ENCODE measurements around the gene KAZN. TPM values are rescaled to one million over a fixed set of nuclear protein-coding genes. Genes with fewer than 3 reads are reported as not detected.
"Not testable (repeated sequence)": the region's sequence is repeated elsewhere in the genome, so short reads cannot be mapped to it uniquely, and the experiment has no call there.

Gene KAZN
- polyA plus RNA-seq, 2 donors, result 29.3 to 32.0 TPM

DNA sequence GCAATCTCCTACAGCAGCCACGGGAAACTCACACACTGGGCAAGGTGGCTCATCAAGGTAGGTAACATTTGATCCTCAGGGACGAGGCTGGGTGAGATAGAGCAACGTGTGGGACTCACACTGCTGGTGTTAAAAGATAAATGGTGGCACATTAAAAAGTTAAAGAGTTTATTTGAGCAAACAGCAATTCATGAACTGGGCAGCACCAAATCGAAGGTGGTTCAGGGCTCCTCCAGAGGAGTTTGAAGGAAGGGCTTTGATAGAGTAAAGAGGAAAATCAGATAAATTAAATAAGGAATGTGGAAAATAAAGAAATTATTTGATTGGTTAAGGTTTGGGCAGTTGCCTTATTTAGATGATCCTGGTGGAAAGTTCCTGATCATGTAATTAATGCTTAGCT lies 531.5 kb downstream of the KAZN start:
- H3K9me3 ChIP-seq (ENCODE audit: control insufficient read depth in 2 of 2, insufficient read depth in 1 of 2, low read depth in 1 of 2, low read length in 1 of 2), result peaks cover 0 to 2% of the 10 kb centered on the region in 2 donors
- WGBS, 2 donors, result 78 to 88% methylated on average over 4 of the region's 4 CpGs
- H3K4me3 ChIP-seq (ENCODE audit: low read depth in 1 of 2, low read length in 2 of 2), result no peak overlapping the region
- H3K27ac ChIP-seq (ENCODE audit: low read depth in 2 of 2, low read length in 1 of 2), result no peak overlapping the region
- no peaks in the 10 kb centered on the region for H3K27me3 ChIP-seq (ENCODE audit: control insufficient read depth in 1 of 2, insufficient read depth in 2 of 2, low read length in 2 of 2)
- peaks cover 0 to 5% of the 10 kb centered on the region in 2 donors for H3K4me1 ChIP-seq (ENCODE audit: control insufficient read depth in 2 of 2, insufficient read depth in 2 of 2, low read length in 1 of 2)
- H3K36me3 ChIP-seq (ENCODE audit: control insufficient read depth in 2 of 2, insufficient read depth in 2 of 2, low read length in 1 of 2), result no peaks in the 10 kb centered on the region

DNA sequence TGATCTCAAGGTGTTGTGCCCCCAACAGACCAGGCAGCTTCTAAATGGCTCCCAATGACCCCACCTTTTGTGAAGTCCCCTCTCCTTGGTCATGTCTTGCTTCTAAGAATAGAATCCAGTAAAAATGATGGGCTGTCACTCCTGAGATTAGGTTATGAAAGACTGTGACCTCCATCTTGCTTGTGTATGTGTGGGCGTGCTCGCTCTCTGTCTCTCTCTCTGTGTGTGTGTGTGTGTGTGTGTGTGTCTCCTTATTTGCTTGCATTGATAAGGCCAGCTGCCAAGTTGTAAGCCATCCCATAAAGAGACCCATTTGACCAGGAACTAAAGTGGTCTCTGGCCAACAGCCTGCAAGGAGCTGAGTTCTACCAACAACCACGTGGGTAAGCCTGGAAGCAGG lies 532.1 kb downstream of the KAZN start:
- no peaks in the 10 kb centered on the region for H3K36me3 ChIP-seq (ENCODE audit: control insufficient read depth in 2 of 2, insufficient read depth in 2 of 2, low read length in 1 of 2)
- WGBS, 2 donors, result 75 to 89% methylated on average over 3 of the region's 3 CpGs

DNA sequence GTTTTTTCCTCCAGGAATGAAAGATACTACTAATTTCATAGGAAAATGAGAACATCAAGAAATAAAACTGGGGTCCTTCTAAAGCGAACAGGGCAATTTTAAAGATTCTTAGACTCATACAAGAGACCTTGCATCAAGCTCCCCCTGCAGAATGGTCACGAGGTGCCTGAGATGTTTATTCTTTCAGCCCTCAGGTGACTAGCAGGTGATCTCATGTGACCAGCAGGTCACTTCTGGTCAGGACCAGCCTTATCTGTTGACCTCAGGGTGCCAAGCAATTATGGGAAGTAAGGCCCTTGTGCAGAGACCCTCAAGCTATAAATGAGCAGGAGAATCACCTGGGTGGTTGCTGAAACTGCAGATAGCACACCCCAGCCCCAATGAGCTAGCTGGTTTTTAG lies 534.5 kb downstream of the KAZN start:
- H3K4me1 ChIP-seq (ENCODE audit: control insufficient read depth in 2 of 2, insufficient read depth in 2 of 2, low read length in 1 of 2), result peaks cover 0 to 5% of the 10 kb centered on the region in 2 donors
- H3K27me3 ChIP-seq (ENCODE audit: control insufficient read depth in 1 of 2, insufficient read depth in 2 of 2, low read length in 2 of 2), result no peaks in the 10 kb centered on the region
- no peak overlapping the region for H3K4me3 ChIP-seq (ENCODE audit: low read depth in 1 of 2, low read length in 2 of 2)
- H3K27ac ChIP-seq (ENCODE audit: low read depth in 2 of 2, low read length in 1 of 2), result no peak overlapping the region
- H3K9me3 ChIP-seq (ENCODE audit: control insufficient read depth in 2 of 2, insufficient read depth in 1 of 2, low read depth in 1 of 2, low read length in 1 of 2), result peaks cover 0 to 2% of the 10 kb centered on the region in 2 donors
- 74 to 76% methylated on average over 2 of the region's 2 CpGs for WGBS, 2 donors
- H3K36me3 ChIP-seq (ENCODE audit: control insufficient read depth in 2 of 2, insufficient read depth in 2 of 2, low read length in 1 of 2), result no peaks in the 10 kb centered on the region

More for the DNA sequence above, 532.1 kb downstream of the KAZN start:
- no peak overlapping the region for H3K4me3 ChIP-seq (ENCODE audit: low read depth in 1 of 2, low read length in 2 of 2)
- H3K27ac ChIP-seq (ENCODE audit: low read depth in 2 of 2, low read length in 1 of 2), result no peak overlapping the region
- H3K4me1 ChIP-seq (ENCODE audit: control insufficient read depth in 2 of 2, insufficient read depth in 2 of 2, low read length in 1 of 2), result peaks cover 0 to 5% of the 10 kb centered on the region in 2 donors
- H3K9me3 ChIP-seq (ENCODE audit: control insufficient read depth in 2 of 2, insufficient read depth in 1 of 2, low read depth in 1 of 2, low read length in 1 of 2), result peaks cover 0 to 2% of the 10 kb centered on the region in 2 donors
- no peaks in the 10 kb centered on the region for H3K27me3 ChIP-seq (ENCODE audit: control insufficient read depth in 1 of 2, insufficient read depth in 2 of 2, low read length in 2 of 2)

DNA sequence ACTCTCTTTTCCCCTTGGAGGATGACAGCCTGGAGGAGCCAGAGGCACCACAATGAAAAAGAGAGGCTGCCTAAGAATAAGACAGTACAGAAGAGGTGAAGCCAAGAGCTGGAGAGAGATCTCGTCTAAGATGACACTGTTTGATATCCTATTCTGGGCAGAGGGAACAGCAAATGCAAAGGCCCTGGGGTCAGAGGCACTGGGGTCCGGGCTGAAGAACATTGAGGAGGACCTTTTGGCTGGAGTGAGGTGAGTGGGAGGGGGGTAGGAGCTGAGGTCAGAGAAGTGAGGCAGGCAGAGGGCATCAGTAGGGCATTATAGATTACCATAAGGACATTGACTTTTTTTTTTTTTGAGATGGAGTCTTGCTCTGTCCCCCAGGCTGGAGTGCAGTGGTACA lies 535.8 kb downstream of the KAZN start:
- WGBS, 2 donors, result 84 to 89% methylated on average over 2 of the region's 2 CpGs
- H3K9me3 ChIP-seq (ENCODE audit: control insufficient read depth in 2 of 2, insufficient read depth in 1 of 2, low read depth in 1 of 2, low read length in 1 of 2), result peaks cover 0 to 2% of the 10 kb centered on the region in 2 donors
- no peaks in the 10 kb centered on the region for H3K4me1 ChIP-seq (ENCODE audit: control insufficient read depth in 2 of 2, insufficient read depth in 2 of 2, low read length in 1 of 2)
- no peaks in the 10 kb centered on the region for H3K27me3 ChIP-seq (ENCODE audit: control insufficient read depth in 1 of 2, insufficient read depth in 2 of 2, low read length in 2 of 2)
- no peaks in the 10 kb centered on the region for H3K36me3 ChIP-seq (ENCODE audit: control insufficient read depth in 2 of 2, insufficient read depth in 2 of 2, low read length in 1 of 2)
- H3K4me3 ChIP-seq (ENCODE audit: low read depth in 1 of 2, low read length in 2 of 2), result no peak overlapping the region
- no peak overlapping the region for H3K27ac ChIP-seq (ENCODE audit: low read depth in 2 of 2, low read length in 1 of 2)

DNA sequence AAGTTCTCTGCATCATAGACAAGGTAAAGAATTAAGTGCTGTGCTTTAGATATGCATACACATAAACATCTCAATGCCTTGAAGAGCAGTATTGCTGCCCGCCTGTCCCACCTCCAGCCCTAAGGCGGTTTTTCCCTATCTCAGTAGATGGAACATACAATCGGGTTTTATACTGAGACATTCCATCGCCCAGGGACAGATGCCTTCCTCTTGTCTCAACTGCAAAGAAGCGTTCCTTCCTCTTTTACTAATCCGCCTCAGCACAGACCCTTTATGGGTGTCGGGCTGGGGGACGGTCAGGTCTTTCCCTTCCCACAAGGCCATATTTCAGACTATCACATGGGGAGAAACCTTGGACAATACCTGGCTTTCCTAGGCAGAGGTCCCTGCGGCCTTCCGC lies 537.1 kb downstream of the KAZN start:
- H3K27me3 ChIP-seq (ENCODE audit: control insufficient read depth in 1 of 2, insufficient read depth in 2 of 2, low read length in 2 of 2); H3K27ac ChIP-seq (ENCODE audit: low read depth in 2 of 2, low read length in 1 of 2); H3K4me1 ChIP-seq (ENCODE audit: control insufficient read depth in 2 of 2, insufficient read depth in 2 of 2, low read length in 1 of 2); H3K4me3 ChIP-seq (ENCODE audit: low read depth in 1 of 2, low read length in 2 of 2); H3K9me3 ChIP-seq (ENCODE audit: control insufficient read depth in 2 of 2, insufficient read depth in 1 of 2, low read depth in 1 of 2, low read length in 1 of 2); H3K36me3 ChIP-seq (ENCODE audit: control insufficient read depth in 2 of 2, insufficient read depth in 2 of 2, low read length in 1 of 2): not testable (repeated sequence)
- WGBS, 2 donors, result 74 to 85% methylated on average over 10 of the region's 10 CpGs

DNA sequence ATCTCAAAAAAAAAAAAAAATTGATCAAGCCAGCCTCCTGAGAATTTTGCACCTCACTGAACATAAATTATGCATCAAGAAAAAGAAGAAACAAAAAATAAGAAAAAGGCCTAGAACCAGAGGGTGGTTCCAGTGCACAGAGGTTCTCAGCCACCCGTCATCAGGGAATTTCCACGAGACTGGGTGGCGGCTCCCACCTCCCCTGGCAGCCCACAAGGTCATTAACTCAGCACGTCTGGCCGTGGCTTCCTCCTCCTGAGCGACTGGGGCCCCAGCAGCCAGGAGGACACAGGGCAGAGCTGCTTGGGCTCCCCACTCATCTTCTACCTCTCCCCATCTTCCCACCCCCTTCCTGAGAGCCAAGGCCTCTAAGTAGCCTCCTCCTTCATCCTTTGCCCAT lies 539.3 kb downstream of the KAZN start:
- no peaks in the 10 kb centered on the region for H3K9me3 ChIP-seq (ENCODE audit: control insufficient read depth in 2 of 2, insufficient read depth in 1 of 2, low read depth in 1 of 2, low read length in 1 of 2)
- no peaks in the 10 kb centered on the region for H3K27me3 ChIP-seq (ENCODE audit: control insufficient read depth in 1 of 2, insufficient read depth in 2 of 2, low read length in 2 of 2)
- 45 to 53% methylated on average over 5 to 6 of the region's 6 CpGs for WGBS, 2 donors
- no peaks in the 10 kb centered on the region for H3K36me3 ChIP-seq (ENCODE audit: control insufficient read depth in 2 of 2, insufficient read depth in 2 of 2, low read length in 1 of 2)
- H3K4me1 ChIP-seq (ENCODE audit: control insufficient read depth in 2 of 2, insufficient read depth in 2 of 2, low read length in 1 of 2), result peaks cover 0 to 5% of the 10 kb centered on the region in 2 donors
- H3K4me3 ChIP-seq (ENCODE audit: low read depth in 1 of 2, low read length in 2 of 2), result no peak overlapping the region
- no peak overlapping the region for H3K27ac ChIP-seq (ENCODE audit: low read depth in 2 of 2, low read length in 1 of 2)

DNA sequence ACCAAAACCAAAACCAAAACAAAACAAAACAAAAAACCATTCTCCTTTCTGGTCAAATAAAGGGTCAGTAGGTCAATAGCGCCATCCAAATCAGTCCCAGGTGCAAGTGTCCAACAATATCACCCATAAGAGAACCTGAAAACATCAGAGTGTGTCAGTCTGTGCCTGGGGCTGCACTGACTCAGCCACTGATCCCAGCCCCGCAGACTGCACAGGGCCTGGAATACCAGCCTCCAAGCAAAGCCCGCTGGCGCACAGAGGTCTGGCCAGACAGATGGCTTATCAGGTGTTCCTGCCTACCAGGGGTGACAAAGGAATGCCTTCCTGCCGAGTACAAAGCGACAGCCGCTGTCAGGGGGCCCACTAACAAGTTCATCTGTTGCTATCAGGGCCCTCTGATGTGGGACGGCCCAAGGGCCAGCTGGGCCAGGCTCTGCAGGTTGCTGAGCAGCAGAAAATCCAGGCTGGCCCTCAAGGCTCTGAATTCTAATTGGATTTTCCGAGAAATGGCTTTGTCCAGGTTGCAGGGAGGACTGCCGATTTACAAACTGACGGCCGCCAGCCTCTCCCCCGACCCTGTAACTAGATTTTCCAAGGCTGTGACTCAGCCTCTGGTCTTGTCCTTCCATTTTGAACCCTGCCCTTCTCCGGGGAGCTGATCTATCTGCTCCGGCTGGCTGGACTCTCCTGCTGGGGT lies 541.3 kb downstream of the KAZN start:
- no peaks in the 10 kb centered on the region for H3K36me3 ChIP-seq (ENCODE audit: control insufficient read depth in 2 of 2, insufficient read depth in 2 of 2, low read length in 1 of 2)
- 61 to 73% methylated on average over 15 of the region's 15 CpGs for WGBS, 2 donors
- H3K27me3 ChIP-seq (ENCODE audit: control insufficient read depth in 1 of 2, insufficient read depth in 2 of 2, low read length in 2 of 2), result no peaks in the 10 kb centered on the region
- no peak overlapping the region for H3K4me3 ChIP-seq (ENCODE audit: low read depth in 1 of 2, low read length in 2 of 2)
- H3K27ac ChIP-seq (ENCODE audit: low read depth in 2 of 2, low read length in 1 of 2), result no peak overlapping the region
- no peaks in the 10 kb centered on the region for H3K9me3 ChIP-seq (ENCODE audit: control insufficient read depth in 2 of 2, insufficient read depth in 1 of 2, low read depth in 1 of 2, low read length in 1 of 2)
- H3K4me1 ChIP-seq (ENCODE audit: control insufficient read depth in 2 of 2, insufficient read depth in 2 of 2, low read length in 1 of 2), result peaks cover 0 to 5% of the 10 kb centered on the region in 2 donors

DNA sequence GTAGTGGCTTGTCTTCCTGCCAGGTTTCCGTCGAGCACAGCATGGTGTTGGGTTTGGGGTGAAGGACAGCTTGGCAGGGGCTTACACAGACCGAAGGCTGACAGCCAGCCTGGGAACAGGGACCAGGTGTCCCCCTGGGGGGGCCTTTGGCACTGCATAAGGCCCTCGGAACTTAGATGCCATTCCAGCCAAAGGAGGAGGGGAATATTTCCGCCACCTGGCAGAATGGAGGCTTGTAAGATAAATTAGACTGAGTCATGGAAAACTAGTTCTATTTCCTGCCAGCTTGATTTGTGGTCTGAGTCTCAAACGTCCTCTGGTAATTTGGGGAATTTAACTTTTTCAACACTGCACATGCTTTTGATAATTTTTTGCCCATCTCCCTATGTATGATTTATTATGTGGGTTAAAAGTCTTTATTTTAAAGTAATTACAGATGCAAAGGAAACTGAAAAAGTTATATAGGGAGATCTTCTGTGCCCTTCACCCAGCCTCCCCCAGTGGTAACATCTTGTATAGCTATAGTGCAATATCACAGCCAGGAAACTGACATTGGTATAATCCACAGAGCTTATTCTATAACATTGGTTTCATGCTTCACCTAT lies 543.6 kb downstream of the KAZN start:
- peaks cover 0 to 7% of the 10 kb centered on the region in 2 donors for H3K4me1 ChIP-seq (ENCODE audit: control insufficient read depth in 2 of 2, insufficient read depth in 2 of 2, low read length in 1 of 2)
- 16 to 17% methylated on average over 6 of the region's 6 CpGs for WGBS, 2 donors
- H3K27ac ChIP-seq (ENCODE audit: low read depth in 2 of 2, low read length in 1 of 2), result no peak overlapping the region
- H3K9me3 ChIP-seq (ENCODE audit: control insufficient read depth in 2 of 2, insufficient read depth in 1 of 2, low read depth in 1 of 2, low read length in 1 of 2), result no peaks in the 10 kb centered on the region
- H3K36me3 ChIP-seq (ENCODE audit: control insufficient read depth in 2 of 2, insufficient read depth in 2 of 2, low read length in 1 of 2), result no peaks in the 10 kb centered on the region
- no peak overlapping the region for H3K4me3 ChIP-seq (ENCODE audit: low read depth in 1 of 2, low read length in 2 of 2)
- no peaks in the 10 kb centered on the region for H3K27me3 ChIP-seq (ENCODE audit: control insufficient read depth in 1 of 2, insufficient read depth in 2 of 2, low read length in 2 of 2)

DNA sequence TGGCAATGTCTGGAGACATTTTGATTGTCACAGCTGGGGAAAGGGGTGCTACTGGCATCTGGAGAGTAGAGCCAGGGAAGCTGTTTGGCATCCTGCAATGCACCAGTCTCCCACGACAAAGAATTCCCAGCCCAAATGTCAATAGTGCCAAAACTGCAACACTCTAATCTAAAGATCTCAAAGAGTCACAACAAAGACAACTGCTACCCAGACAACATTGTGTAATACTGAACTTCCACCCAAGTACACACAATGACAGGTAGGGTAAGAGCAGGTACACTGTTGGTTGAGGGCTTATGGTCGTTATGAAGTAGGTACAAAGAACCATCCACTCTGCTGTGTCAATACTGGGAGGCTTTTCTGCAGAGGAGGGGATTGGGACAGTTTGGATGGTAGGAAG lies 546.8 kb downstream of the KAZN start:
- Histone ChIP-seq H3K27ac (ENCODE audit: low read depth in 2 of 2, low read length in 1 of 2) (no peak overlapping the region), H3K4me1 (ENCODE audit: control insufficient read depth in 2 of 2, insufficient read depth in 2 of 2, low read length in 1 of 2) (peaks cover 0 to 7% of the 10 kb centered on the region in 2 donors), H3K27me3 (ENCODE audit: control insufficient read depth in 1 of 2, insufficient read depth in 2 of 2, low read length in 2 of 2) (no peaks in the 10 kb centered on the region), H3K4me3 (ENCODE audit: low read depth in 1 of 2, low read length in 2 of 2) (no peak overlapping the region), H3K36me3 (ENCODE audit: control insufficient read depth in 2 of 2, insufficient read depth in 2 of 2, low read length in 1 of 2) (no peaks in the 10 kb centered on the region), H3K9me3 (ENCODE audit: control insufficient read depth in 2 of 2, insufficient read depth in 1 of 2, low read depth in 1 of 2, low read length in 1 of 2) (no peaks in the 10 kb centered on the region)
- 59 to 68% methylated on average over 2 of the region's 2 CpGs for WGBS, 2 donors

DNA sequence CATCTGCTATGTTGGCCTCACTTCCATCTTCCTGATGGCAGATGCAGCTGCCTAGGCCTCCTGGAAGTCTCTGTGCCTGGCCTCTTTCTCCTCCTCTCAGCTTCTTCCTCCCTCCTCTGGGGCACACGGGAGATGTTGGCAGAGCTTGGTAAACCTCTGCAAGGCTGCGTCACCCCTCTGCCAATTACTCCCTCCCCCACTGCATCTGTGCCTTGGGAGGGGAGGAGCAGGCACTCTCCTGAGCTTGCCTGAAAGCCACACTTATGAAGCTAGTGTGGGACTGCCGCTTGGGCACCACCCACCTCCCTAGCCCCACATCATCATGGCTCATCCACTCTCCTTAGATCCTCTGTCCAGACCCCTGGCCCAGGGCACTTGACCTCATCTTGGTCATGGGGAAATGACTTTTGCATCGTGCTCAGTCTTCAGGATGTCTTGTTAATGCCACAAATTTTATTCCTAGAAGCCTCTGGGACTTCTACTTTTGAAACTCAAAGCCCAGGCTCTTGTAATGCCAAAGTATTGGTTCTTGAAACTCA lies 547.7 kb downstream of the KAZN start:
- Histone ChIP-seq H3K27me3 (ENCODE audit: control insufficient read depth in 1 of 2, insufficient read depth in 2 of 2, low read length in 2 of 2) (no peaks in the 10 kb centered on the region), H3K9me3 (ENCODE audit: control insufficient read depth in 2 of 2, insufficient read depth in 1 of 2, low read depth in 1 of 2, low read length in 1 of 2) (no peaks in the 10 kb centered on the region), H3K4me1 (ENCODE audit: control insufficient read depth in 2 of 2, insufficient read depth in 2 of 2, low read length in 1 of 2) (peaks cover 0 to 7% of the 10 kb centered on the region in 2 donors), H3K27ac (ENCODE audit: low read depth in 2 of 2, low read length in 1 of 2) (no peak overlapping the region), H3K4me3 (ENCODE audit: low read depth in 1 of 2, low read length in 2 of 2) (no peak overlapping the region), H3K36me3 (ENCODE audit: control insufficient read depth in 2 of 2, insufficient read depth in 2 of 2, low read length in 1 of 2) (no peaks in the 10 kb centered on the region)
- 43 to 44% methylated on average over 4 of the region's 4 CpGs for WGBS, 2 donors
